Ectodermal cell (in vitro differentiated cells): ENCODE results near the gene PPM1K.

Source experiments
- H3K27ac ChIP-seq: 2 replicates; pipeline ENCODE4 v1.7.0; 2013; ENCODE audit warnings: mild to moderate bottlenecking, low read depth, low read length; ENCODE audit not compliant: insufficient read depth, poor library complexity, severe bottlenecking
- H3K27me3 ChIP-seq: 2 replicates; pipeline ENCODE4 v1.7.0; 2013; ENCODE audit warnings: mild to moderate bottlenecking, low read length; ENCODE audit not compliant: insufficient read depth, control insufficient read depth, poor library complexity, severe bottlenecking
- H3K36me3 ChIP-seq: one replicate; pipeline ENCODE4 v1.7.0; 2013; ENCODE audit warnings: low read length; ENCODE audit not compliant: control insufficient read depth, insufficient read depth
- H3K4me1 ChIP-seq: one replicate; pipeline ENCODE4 v1.7.0; 2013; ENCODE audit warnings: low read length; ENCODE audit not compliant: control insufficient read depth, insufficient read depth
- H3K4me3 ChIP-seq: 2 replicates; pipeline ENCODE4 v1.7.0; 2013; ENCODE audit warnings: low read depth, low read length, control low read depth; ENCODE audit not compliant: insufficient read depth
- H3K9me3 ChIP-seq: 2 replicates; pipeline ENCODE4 v1.7.0; 2013; ENCODE audit warnings: mild to moderate bottlenecking, low read length, moderate library complexity; ENCODE audit not compliant: control insufficient read depth
- WGBS, 2 experiments: methylation state at CpG; one replicate each; pipeline ENCODE4 v1.1.7; 2013; ENCODE audit warnings: missing lambda C conversion rate in 2 of 2; 5-methylcytosine and 5-hydroxymethylcytosine counted together

The PPM1K gene

GRCh38 chr4:88276952-88277710, 7.2 kb downstream of the PPM1K start:
- Histone ChIP-seq H3K9me3 (no peaks in the 10 kb centered on the region), H3K4me3 (no peak overlapping the region), H3K27me3 (peaks cover 8% of the 10 kb centered on the region), H3K4me1 (no peaks in the 10 kb centered on the region), H3K36me3 (no peaks in the 10 kb centered on the region), H3K27ac (no peak overlapping the region)
- 94 to 95% methylated on average over 8 of the region's 8 CpGs for WGBS, 2 experiments

GRCh38 chr4:88275949-88276515, 8.3 kb downstream of the PPM1K start:
- Histone ChIP-seq H3K9me3 (no peaks in the 10 kb centered on the region), H3K4me1 (no peaks in the 10 kb centered on the region), H3K36me3 (no peaks in the 10 kb centered on the region), H3K27me3 (no peaks in the 10 kb centered on the region), H3K27ac (no peak overlapping the region), H3K4me3 (no peak overlapping the region)
- 94% methylated on average over 4 of the region's 4 CpGs for WGBS, 2 experiments

- H3K27me3 ChIP-seq = no peaks in the 10 kb centered on the region
- no peaks in the 10 kb centered on the region for H3K4me1 ChIP-seq
- no peak overlapping the region for H3K4me3 ChIP-seq
- no peaks in the 10 kb centered on the region for H3K9me3 ChIP-seq
- no peak overlapping the region for H3K27ac ChIP-seq
- H3K36me3 ChIP-seq = no peaks in the 10 kb centered on the region
- 96 to 100% methylated on average over 1 of the region's 1 CpG for WGBS, 2 experiments
Measured at GRCh38 chr4:88275516-88275915, 8.8 kb downstream of the PPM1K start.

GRCh38 chr4:88268913-88269312, 15.4 kb downstream of the PPM1K start:
- H3K4me3 ChIP-seq = no peak overlapping the region
- H3K4me1 ChIP-seq = no peaks in the 10 kb centered on the region
- no peaks in the 10 kb centered on the region for H3K9me3 ChIP-seq
- WGBS, 2 experiments = 93 to 94% methylated on average over 1 of the region's 1 CpG
- no peaks in the 10 kb centered on the region for H3K36me3 ChIP-seq
- H3K27ac ChIP-seq = no peak overlapping the region
- H3K27me3 ChIP-seq = no peaks in the 10 kb centered on the region

GRCh38 chr4:88264336-88264735, 20.0 kb downstream of the PPM1K start:
- Histone ChIP-seq H3K27ac (no peak overlapping the region), H3K4me3 (no peak overlapping the region), H3K9me3 (no peaks in the 10 kb centered on the region), H3K36me3 (no peaks in the 10 kb centered on the region), H3K4me1 (no peaks in the 10 kb centered on the region), H3K27me3 (no peaks in the 10 kb centered on the region)
- 100% methylated on average over 1 of the region's 1 CpG for WGBS, 2 experiments

GRCh38 chr4:88257726-88258125, 26.6 kb downstream of the PPM1K start:
- Histone ChIP-seq H3K9me3 (no peaks in the 10 kb centered on the region), H3K27ac (no peak overlapping the region), H3K36me3 (no peaks in the 10 kb centered on the region), H3K4me3 (no peak overlapping the region), H3K4me1 (no peaks in the 10 kb centered on the region), H3K27me3 (no peaks in the 10 kb centered on the region)
- WGBS, 2 experiments = 97% methylated on average over 1 to 2 of the region's 2 CpGs

- H3K36me3 ChIP-seq = no peaks in the 10 kb centered on the region
- no peaks in the 10 kb centered on the region for H3K27me3 ChIP-seq
- WGBS, 2 experiments = 87 to 92% methylated on average over 2 of the region's 2 CpGs
- no peak overlapping the region for H3K4me3 ChIP-seq
- no peaks in the 10 kb centered on the region for H3K4me1 ChIP-seq
- no peaks in the 10 kb centered on the region for H3K9me3 ChIP-seq
- H3K27ac ChIP-seq = no peak overlapping the region
Measured at GRCh38 chr4:88255111-88255510, 29.2 kb downstream of the PPM1K start.

- 94 to 95% methylated on average over 3 of the region's 3 CpGs for WGBS, 2 experiments
- Histone ChIP-seq H3K27me3 (no peaks in the 10 kb centered on the region), H3K4me3 (no peak overlapping the region), H3K4me1 (no peaks in the 10 kb centered on the region), H3K27ac (no peak overlapping the region), H3K9me3 (no peaks in the 10 kb centered on the region), H3K36me3 (no peaks in the 10 kb centered on the region)
Measured at GRCh38 chr4:88251924-88252323, 32.4 kb downstream of the PPM1K start.

GRCh38 chr4:88247148-88247547, 37.2 kb downstream of the PPM1K start:
- H3K4me3 ChIP-seq = no peak overlapping the region
- WGBS, 2 experiments = 93 to 100% methylated on average over 2 to 3 of the region's 3 CpGs
- H3K27ac ChIP-seq = no peak overlapping the region
- no peaks in the 10 kb centered on the region for H3K27me3 ChIP-seq
- H3K36me3 ChIP-seq = no peaks in the 10 kb centered on the region
- no peaks in the 10 kb centered on the region for H3K9me3 ChIP-seq
- no peaks in the 10 kb centered on the region for H3K4me1 ChIP-seq

- 87 to 92% methylated on average over 2 of the region's 2 CpGs for WGBS, 2 experiments
- Histone ChIP-seq H3K27me3 (no peaks in the 10 kb centered on the region), H3K4me1 (no peaks in the 10 kb centered on the region), H3K4me3 (no peak overlapping the region), H3K9me3 (no peaks in the 10 kb centered on the region), H3K36me3 (no peaks in the 10 kb centered on the region), H3K27ac (no peak overlapping the region)
Measured at GRCh38 chr4:88246600-88246999, 37.8 kb downstream of the PPM1K start.
